SK-N-MC (cell line): ENCODE measurements around the gene TMEM107.

Experiments used
- EZH2 ChIP-seq: fragments of 200-600 bp; sonication (generic); IDR thresholded peaks from one replicate; pipeline ENCODE4 v1.6.1; 2017; ENCODE audit warnings: antibody characterized with exemption
- FOXP2 ChIP-seq: optimal IDR thresholded peaks from 2 replicates; pipeline ENCODE3; 2011; ENCODE audit warnings: mild to moderate bottlenecking, moderate library complexity; ENCODE audit not compliant: insufficient read depth; ENCODE audit errors: extremely low read length, control extremely low read depth
- POLR2AphosphoS5 ChIP-seq: IDR thresholded peaks from 2 replicates; pipeline ENCODE4 v1.6.1; 2012; ENCODE audit warnings: mild to moderate bottlenecking, low read depth, low read length, borderline replicate concordance

DNA sequence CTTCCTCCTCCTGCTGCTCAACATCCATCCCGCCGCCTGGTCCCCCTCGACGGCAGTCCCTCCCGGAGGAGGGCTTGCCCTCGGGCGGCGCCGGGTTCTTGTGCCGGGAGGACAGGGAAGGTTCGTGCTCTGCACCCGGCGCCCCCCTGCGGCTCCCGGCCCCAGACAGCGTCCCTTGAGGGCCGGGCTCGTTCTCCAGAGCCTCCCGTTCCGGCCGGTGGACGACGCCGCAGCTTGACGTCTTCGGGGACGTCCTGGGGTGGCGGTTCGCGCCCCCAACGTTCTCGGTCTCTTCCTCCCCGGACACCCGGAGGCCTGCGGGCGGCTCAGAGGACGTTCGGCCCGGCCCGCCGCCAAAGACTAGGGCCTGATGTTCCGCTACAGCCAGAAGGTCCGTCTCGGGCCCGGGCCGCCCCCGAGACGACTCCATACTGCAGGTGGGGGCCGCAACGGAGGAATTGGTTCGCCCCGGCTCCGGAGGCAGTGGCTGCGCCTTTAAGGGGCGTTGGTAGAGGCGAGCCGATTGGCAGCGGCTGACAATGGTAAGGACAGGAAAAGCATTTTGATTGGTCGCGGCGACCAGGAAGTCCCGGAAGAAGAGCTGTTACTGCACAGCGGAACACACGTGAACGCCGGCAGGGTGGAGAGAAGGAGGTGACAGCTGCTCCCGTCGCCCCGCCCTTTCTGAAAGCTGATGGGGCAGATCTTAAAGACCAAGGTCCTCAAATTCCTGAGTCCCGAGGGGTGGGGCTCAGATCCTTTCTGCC is 13.7 kb upstream of the TMEM107 start, which contains the start of gene BORCS6:
- TF ChIP-seq POLR2AphosphoS5 (peak; percentile 44; the same call in 1 of the 2 replicates), EZH2 (no peak), FOXP2 (no peak)
